Measurements from ENCODE around the gene HMCN1.

Gene HMCN1

GRCh38 chr1:186225096-186225495 lies 490.9 kb downstream of the HMCN1 start:
- no peak; the same call in 1 of the 3 replicates for ATAC-seq

GRCh38 chr1:186228749-186229148 lies 494.6 kb downstream of the HMCN1 start:
- TF ChIP-seq CSRNP3 (CRISPR knock-in tag; IDR thresholded peaks at IDR 0.05) (no peak), OSR1 (CRISPR knock-in tag; IDR thresholded peaks at IDR 0.05) (no peak), POU6F1 (CRISPR knock-in tag; IDR thresholded peaks at IDR 0.05; ENCODE audit: borderline replicate concordance, low read depth) (no peak), SNAI2 (CRISPR knock-in tag; IDR thresholded peaks at IDR 0.05) (no peak), CSDC2 (CRISPR knock-in tag; IDR thresholded peaks at IDR 0.05) (no peak), ISL1 (CRISPR knock-in tag; IDR thresholded peaks at IDR 0.05) (no peak), ZNF565 (CRISPR knock-in tag; conservative IDR thresholded peaks at IDR 0.05; ENCODE audit: low read depth) (no peak), ZFP30 (CRISPR knock-in tag; IDR thresholded peaks at IDR 0.05) (no peak), ESRRG (CRISPR knock-in tag; IDR thresholded peaks at IDR 0.05) (no peak), ZC3H10 (CRISPR knock-in tag; IDR thresholded peaks at IDR 0.05) (no peak), TCF4 (CRISPR knock-in tag; IDR thresholded peaks at IDR 0.05; ENCODE audit: borderline replicate concordance) (no peak), ZFP3 (CRISPR knock-in tag; IDR thresholded peaks at IDR 0.05) (no peak), TSHZ2 (CRISPR knock-in tag; IDR thresholded peaks at IDR 0.05) (no peak), PPARA (CRISPR knock-in tag; IDR thresholded peaks at IDR 0.05; ENCODE audit: borderline replicate concordance) (no peak), ZNF8 (CRISPR knock-in tag; IDR thresholded peaks at IDR 0.05) (no peak), TOX (CRISPR knock-in tag; IDR thresholded peaks at IDR 0.05; ENCODE audit: borderline replicate concordance) (no peak), ZNF70 (CRISPR knock-in tag; IDR thresholded peaks at IDR 0.05) (no peak), PATZ1 (CRISPR knock-in tag; IDR thresholded peaks at IDR 0.05; ENCODE audit: borderline replicate concordance) (no peak), RARB (CRISPR knock-in tag; IDR thresholded peaks at IDR 0.05) (no peak)
- no peak for ATAC-seq

More at GRCh38 chr1:186225096-186225495, 490.9 kb downstream of the HMCN1 start:
- TF ChIP-seq ZFP30 (CRISPR knock-in tag; IDR thresholded peaks at IDR 0.05) (no peak), ZFP3 (CRISPR knock-in tag; IDR thresholded peaks at IDR 0.05) (no peak), PPARA (CRISPR knock-in tag; IDR thresholded peaks at IDR 0.05; ENCODE audit: borderline replicate concordance) (no peak), POU6F1 (CRISPR knock-in tag; IDR thresholded peaks at IDR 0.05; ENCODE audit: borderline replicate concordance, low read depth) (no peak), ZNF8 (CRISPR knock-in tag; IDR thresholded peaks at IDR 0.05) (no peak), ARNTL (CRISPR knock-in tag; IDR thresholded peaks at IDR 0.05; ENCODE audit: borderline replicate concordance, low read depth) (no peak), SNAI2 (CRISPR knock-in tag; IDR thresholded peaks at IDR 0.05) (no peak), PATZ1 (CRISPR knock-in tag; IDR thresholded peaks at IDR 0.05; ENCODE audit: borderline replicate concordance) (no peak)
